ENCODE data around the gene NAA16. TPM values are rescaled to one million over a fixed set of nuclear protein-coding genes. Genes with fewer than 3 reads are reported as not detected.
"Not testable (repeated sequence)": the region's sequence is repeated elsewhere in the genome, so short reads cannot be mapped to it uniquely, and the experiment has no call there.

NAA16 gene
- total RNA-seq, 1 donor from 2014 or later = 12.8 TPM

- DNase-seq (ENCODE audit: low spot score) = no peak
Observed at GRCh38 chr13:41405367-41405766, 94.3 kb downstream of the NAA16 start.

DNA sequence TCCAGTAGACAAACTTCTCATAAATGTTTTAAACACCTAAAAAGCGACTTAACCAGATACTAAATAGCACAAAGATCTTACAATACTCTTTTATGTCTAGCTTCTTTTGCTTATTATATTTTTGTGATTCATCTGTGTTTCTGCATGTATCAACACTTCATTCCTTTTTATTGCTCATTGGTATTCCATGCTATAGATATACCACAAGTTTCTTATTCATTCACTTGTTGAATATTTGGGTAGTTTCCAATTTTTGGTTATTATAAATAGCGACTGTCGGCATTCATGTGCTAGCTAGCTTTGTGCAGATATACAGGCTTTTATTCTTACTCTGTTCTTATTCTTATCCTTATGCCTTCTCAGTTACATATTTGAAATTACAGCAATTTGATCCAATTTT, 96.3 kb downstream of the NAA16 start:
- DNase-seq (ENCODE audit: low spot score) = no peak

DNA sequence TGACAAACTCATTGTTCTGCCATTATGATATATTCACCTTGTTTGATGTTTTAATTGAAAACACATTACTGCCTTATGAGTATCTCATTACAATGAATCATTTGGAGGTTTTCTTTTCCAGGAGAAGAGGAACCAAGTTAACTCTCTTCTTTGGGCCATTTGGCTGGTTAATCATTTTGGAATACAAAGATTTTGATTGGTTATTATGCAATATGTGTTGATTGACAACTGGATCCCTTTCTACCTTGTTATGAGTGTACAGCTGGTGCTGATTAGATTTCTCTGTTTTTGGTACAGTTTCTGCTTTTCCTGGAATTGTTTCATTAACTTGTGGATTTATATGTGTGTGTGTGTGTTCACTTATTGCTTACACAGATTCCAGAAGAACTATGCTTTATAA, 97.1 kb downstream of the NAA16 start:
- no peak for DNase-seq (ENCODE audit: low spot score)

DNA sequence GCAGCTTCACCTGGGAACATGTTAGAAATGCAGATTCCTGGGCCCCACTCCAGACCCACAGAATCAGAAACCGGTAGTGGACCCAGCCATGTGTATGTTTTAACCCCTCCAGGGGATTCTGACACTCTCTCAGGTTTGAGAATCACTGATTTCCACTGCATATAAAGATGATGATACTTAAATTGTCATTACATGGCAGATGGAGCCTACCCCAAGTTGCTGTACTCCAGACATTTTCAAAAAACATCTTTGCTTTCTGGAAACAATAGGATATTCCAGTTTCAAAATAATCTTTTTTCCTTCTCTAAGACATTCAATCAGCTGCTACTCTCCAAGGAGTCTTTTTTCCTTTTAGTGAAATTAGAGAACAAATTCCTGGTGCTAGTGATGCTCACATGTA, 97.7 kb downstream of the NAA16 start:
- DNase-seq (ENCODE audit: low spot score) = no peak

GRCh38 chr13:41409611-41410010, 98.5 kb downstream of the NAA16 start:
- no peak for DNase-seq (ENCODE audit: low spot score)

- DNase-seq (ENCODE audit: low spot score) = no peak
Observed at GRCh38 chr13:41411060-41411459, 100.0 kb downstream of the NAA16 start.

GRCh38 chr13:41411522-41411921, 100.5 kb downstream of the NAA16 start:
- no peak for DNase-seq (ENCODE audit: low spot score)

- DNase-seq (ENCODE audit: low spot score) = no peak
Observed at GRCh38 chr13:41413872-41414271, 102.8 kb downstream of the NAA16 start.

DNA sequence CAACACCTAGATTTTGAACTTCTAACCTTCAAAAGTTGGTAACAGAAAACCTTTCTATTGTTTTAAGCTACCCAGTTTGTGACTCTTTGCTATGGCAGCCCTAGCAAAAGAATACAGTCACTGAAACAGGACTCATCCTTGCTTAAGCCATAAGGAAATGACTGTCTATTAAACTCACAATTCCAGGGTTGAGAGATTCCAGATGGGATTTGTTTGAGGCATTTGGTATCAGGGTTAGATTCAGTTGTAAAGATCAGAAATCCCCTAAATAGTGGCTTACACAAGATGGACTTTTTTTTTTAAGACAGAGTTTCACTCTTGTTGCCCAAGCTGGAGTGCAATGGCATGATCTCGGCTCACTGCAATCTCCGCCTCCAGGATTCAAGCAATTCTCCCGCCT, 105.2 kb downstream of the NAA16 start:
- DNase-seq (ENCODE audit: low spot score) = no peak

DNA sequence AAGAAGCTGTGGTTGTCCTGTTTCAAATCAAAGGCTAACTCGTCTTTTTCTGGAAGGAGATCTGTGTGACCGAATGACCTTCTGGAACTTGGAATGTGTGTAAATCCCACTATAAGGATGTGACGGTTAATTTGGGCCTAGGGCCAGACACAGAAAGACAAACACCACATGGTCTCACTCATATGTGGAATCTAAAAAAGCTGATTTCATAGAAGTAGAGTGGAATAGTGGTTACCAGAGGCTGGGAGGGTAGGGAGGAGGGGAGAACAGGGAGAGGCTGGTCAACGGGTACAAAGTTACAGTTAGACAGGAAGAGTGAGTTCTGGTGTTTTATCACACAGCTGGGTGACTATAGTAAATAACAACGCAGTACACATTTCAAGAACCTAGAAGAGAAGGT, 107.0 kb downstream of the NAA16 start:
- no peak for DNase-seq (ENCODE audit: low spot score)

- DNase-seq (ENCODE audit: low spot score) = no peak
Observed at GRCh38 chr13:41418731-41419130, 107.7 kb downstream of the NAA16 start.

DNA sequence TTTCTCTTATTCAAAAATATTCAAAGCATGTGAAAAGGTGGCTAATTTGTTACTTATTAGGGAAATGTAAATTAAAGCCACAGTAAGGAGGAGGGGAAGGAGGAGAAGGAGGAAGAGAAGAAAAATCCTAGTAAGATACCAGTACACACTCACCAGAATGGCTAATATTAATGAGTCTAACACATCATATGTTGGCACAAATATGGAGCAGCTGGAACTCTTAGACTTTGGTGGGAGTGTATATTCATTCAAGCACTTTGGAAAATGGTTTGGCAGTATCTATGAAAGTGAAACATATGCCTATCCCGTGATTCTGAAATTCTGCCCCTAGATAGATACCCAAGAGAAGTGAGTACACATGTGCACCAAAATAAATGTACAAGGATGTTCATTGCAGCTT, 108.1 kb downstream of the NAA16 start:
- DNase-seq (ENCODE audit: low spot score) = no peak

GRCh38 chr13:41420146-41420545, 109.1 kb downstream of the NAA16 start:
- no peak for DNase-seq (ENCODE audit: low spot score)

- DNase-seq (ENCODE audit: low spot score) = not testable (repeated sequence)
Observed at GRCh38 chr13:41421330-41421729, 110.3 kb downstream of the NAA16 start.

GRCh38 chr13:41421983-41422382, 110.9 kb downstream of the NAA16 start:
- DNase-seq (ENCODE audit: low spot score) = not testable (repeated sequence)

DNA sequence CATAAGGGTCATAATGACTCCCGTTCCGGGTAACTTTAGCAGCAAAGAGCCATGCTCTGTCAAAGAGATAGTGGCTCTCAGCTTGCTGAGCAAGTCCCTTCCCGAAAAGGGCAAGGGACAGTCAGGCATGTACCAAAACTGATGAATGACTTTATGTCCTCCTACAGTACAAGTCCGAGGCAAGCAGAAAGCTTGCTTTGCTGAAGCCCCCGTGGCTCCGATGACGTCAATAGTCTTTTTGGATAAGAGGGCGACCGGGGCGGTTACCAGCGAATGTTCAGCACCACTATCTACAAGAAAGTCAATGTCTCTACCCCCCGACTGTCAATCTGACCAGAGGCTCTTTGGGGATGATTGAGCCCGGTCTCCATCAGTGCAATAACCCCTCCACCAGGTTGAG, 112.2 kb downstream of the NAA16 start:
- not testable (repeated sequence) for DNase-seq (ENCODE audit: low spot score)

GRCh38 chr13:41424675-41425074, 113.6 kb downstream of the NAA16 start:
- not testable (repeated sequence) for DNase-seq (ENCODE audit: low spot score)

DNA sequence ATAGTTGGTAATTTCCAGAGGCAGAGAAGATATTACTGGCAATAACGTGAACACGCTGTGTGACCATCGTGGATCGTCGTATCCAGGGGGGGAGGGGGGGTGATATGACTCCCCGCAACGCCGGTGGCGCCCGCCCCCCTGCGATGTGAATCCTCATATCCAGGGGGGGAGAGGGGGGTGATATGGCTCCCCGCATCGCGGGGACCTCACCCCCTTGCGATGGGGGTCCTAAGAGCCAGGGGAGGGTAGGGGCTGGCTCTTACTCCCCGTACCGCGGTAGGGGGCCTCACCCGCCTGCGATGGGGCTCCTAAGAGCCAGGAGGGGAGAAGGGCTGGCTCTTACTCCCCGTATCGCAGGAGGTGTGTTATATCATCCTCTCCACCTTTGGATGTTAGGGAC, 115.0 kb downstream of the NAA16 start:
- no peak for DNase-seq (ENCODE audit: low spot score)

Other genes starting within 250 kb of the NAA16 start
- gene WBP4, start 249.8 kb upstream of the NAA16 start, total RNA-seq = 11.9 TPM
- 6.6 TPM for gene KBTBD6, start 178.5 kb upstream of the NAA16 start, total RNA-seq
- gene KBTBD7, start 116.7 kb upstream of the NAA16 start, total RNA-seq = 4.6 TPM
- gene MTRF1, start 47.7 kb upstream of the NAA16 start, total RNA-seq = 7.7 TPM
- gene RGCC, start 146.3 kb downstream of the NAA16 start, total RNA-seq = 205 TPM

Measured in mesenteric fat pad (tissue), 1 donor.